H1 (cell line): ENCODE measurements around the gene OR2V1.

Experiments
- CEBPB ChIP-seq: IDR thresholded peaks from 2 replicates; pipeline ENCODE4 v1.6.1; 2012; ENCODE audit warnings: low read depth, low read length
- EP300 ChIP-seq, 2 experiments: IDR thresholded peaks; 1 replicate in 1 of 2; 2 replicates in 1 of 2; pipeline ENCODE4 v1.6.1; 2011 to 2012; ENCODE audit warnings: low read depth in 2 of 2, low read length in 2 of 2, mild to moderate bottlenecking in 2 of 2, borderline replicate concordance in 1 of 2, inconsistent platforms in 1 of 2, moderate library complexity in 1 of 2
- HDAC6 ChIP-seq: IDR thresholded peaks from one replicate; pipeline ENCODE4 v1.7.1; 2012; ENCODE audit warnings: low read depth, mild to moderate bottlenecking, inconsistent platforms, low read length, moderate library complexity
- NANOG ChIP-seq: IDR thresholded peaks from 2 replicates; pipeline ENCODE4 v1.6.1; 2011; ENCODE audit warnings: low read length, low read depth, mild to moderate bottlenecking, inconsistent platforms; ENCODE audit not compliant: insufficient read depth, poor library complexity, severe bottlenecking
- POLR2AphosphoS5 ChIP-seq: IDR thresholded peaks from 2 replicates; pipeline ENCODE4 v1.6.1; 2011; ENCODE audit warnings: low read depth, low read length
- RXRA ChIP-seq: IDR thresholded peaks from 2 replicates; pipeline ENCODE4 v1.6.1; 2011; ENCODE audit warnings: low read depth, mild to moderate bottlenecking, low read length, moderate library complexity; ENCODE audit not compliant: insufficient read depth
- TF ChIP-seq, protein P1 (sequence below), 3 experiments: IDR thresholded peaks; 1 replicate in 2 of 3; 2 replicates in 1 of 3; pipeline versions ENCODE4 v1.5.1 to v1.6.1; 2011; ENCODE audit warnings: low read length in 3 of 3, mild to moderate bottlenecking in 3 of 3, inconsistent platforms in 2 of 3, low read depth in 1 of 3, moderate library complexity in 1 of 3; ENCODE audit not compliant: insufficient read depth in 1 of 3; ENCODE audit errors: control extremely low read depth in 1 of 3

DNA sequence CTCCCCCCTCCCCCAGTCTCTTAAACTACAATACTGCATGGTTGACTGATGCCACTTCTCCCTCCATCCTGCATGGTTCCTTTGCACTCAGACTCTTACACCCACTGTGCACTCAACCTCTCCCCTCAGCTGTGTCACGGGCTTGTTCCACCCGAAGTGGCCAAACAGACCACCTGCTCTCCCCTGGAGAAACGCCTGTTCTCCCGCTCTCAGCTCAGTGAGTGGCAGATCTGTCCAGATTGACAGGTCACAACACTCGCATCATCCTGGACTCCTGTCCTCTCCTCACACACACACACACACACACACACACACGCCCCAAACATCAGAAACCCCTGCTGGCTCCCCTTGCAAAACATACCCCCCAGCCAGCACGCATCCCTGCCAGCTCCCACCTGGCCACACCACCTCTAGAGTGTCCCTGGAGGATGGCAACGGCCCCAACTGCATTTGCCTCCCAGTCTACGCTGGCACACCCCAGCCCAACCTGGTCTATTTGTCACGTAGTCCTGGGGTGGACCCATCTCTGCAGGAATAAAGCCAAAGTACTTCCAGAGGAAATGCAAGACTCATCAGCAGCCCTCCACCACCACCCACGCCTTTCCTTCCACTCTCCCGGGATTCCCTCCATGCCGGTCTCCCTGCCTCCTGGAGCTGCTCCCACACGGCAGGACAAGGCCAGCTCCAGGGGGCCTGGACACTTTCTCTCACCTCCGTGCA, 2.9 kb downstream of the OR2V1 start:
- TF ChIP-seq, protein P1, sequence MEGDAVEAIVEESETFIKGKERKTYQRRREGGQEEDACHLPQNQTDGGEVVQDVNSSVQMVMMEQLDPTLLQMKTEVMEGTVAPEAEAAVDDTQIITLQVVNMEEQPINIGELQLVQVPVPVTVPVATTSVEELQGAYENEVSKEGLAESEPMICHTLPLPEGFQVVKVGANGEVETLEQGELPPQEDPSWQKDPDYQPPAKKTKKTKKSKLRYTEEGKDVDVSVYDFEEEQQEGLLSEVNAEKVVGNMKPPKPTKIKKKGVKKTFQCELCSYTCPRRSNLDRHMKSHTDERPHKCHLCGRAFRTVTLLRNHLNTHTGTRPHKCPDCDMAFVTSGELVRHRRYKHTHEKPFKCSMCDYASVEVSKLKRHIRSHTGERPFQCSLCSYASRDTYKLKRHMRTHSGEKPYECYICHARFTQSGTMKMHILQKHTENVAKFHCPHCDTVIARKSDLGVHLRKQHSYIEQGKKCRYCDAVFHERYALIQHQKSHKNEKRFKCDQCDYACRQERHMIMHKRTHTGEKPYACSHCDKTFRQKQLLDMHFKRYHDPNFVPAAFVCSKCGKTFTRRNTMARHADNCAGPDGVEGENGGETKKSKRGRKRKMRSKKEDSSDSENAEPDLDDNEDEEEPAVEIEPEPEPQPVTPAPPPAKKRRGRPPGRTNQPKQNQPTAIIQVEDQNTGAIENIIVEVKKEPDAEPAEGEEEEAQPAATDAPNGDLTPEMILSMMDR (IDR thresholded peaks at IDR 0.05; ENCODE audit: control extremely low read depth in 1 of 3, insufficient read depth in 1 of 3, low read depth in 1 of 3, low read length in 3 of 3), result no peak
- TF ChIP-seq HDAC6 (no peak), POLR2AphosphoS5 (no peak), NANOG (no peak), RXRA (no peak), CEBPB (no peak), EP300 (IDR thresholded peaks at IDR 0.05; ENCODE audit: borderline replicate concordance in 1 of 2, low read depth in 2 of 2, low read length in 2 of 2) (no peak)
